ENCODE measurements around the gene C22orf31.

Gene C22orf31

GRCh38 chr22:29061773-29062172 is at the start of gene C22orf31:
Gene C22orf31 (minus strand): TSS chr22:29061831. CDS start chr22:29061792, 39 bp downstream.
- Mint-ChIP-seq H3K27ac (ENCODE audit: low read depth) (no peak within 1 kb of the TSS), H3K27me3 (peaks cover 37% of the 10 kb centered on the region)
- ATAC-seq (replicated peaks; ENCODE audit: extremely low read depth, poor library complexity, severe bottlenecking) = no peak

DNA sequence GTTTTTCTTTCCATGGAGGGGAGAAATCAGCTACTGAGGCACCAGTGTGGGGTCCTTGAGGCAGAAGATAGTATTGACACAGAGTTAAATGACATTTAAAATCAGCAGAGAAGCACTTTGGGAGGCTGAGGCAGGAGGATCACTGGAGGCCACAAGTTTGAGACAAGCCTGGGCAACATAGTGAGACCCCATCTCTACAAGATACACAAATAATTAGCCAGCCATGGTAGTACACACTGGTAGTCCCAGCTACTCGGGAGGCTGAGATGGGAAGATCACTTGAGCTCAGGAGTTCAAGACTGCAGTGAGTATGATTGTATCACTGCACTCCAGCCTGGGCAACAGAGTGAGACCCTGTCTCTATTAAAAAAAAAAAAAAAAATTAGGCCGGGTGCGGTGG is 49.3 kb upstream of the C22orf31 start:
- Mint-ChIP-seq H3K4me1 (no peaks in the 10 kb centered on the region), H3K27ac (ENCODE audit: low read depth) (no peak overlapping the region), H3K4me3 (no peak overlapping the region), H3K36me3 (ENCODE audit: insufficient read depth) (no peaks in the 10 kb centered on the region), H3K9me3 (no peaks in the 10 kb centered on the region), H3K27me3 (peaks cover 55% of the 10 kb centered on the region)
- ATAC-seq (replicated peaks; ENCODE audit: extremely low read depth, poor library complexity, severe bottlenecking) (no peak), DNase-seq (ENCODE audit: low spot score in 2 of 2) (no peak)

More at GRCh38 chr22:29061773-29062172, at the start of gene C22orf31:
- Mint-ChIP-seq H3K4me3 (no peak within 1 kb of the TSS), H3K36me3 (ENCODE audit: insufficient read depth) (peaks cover 1% of the 10 kb centered on the region), H3K4me1 (no peaks in the 10 kb centered on the region), H3K9me3 (no peaks in the 10 kb centered on the region)
- DNase-seq (ENCODE audit: low spot score in 2 of 2) = no peak

DNA sequence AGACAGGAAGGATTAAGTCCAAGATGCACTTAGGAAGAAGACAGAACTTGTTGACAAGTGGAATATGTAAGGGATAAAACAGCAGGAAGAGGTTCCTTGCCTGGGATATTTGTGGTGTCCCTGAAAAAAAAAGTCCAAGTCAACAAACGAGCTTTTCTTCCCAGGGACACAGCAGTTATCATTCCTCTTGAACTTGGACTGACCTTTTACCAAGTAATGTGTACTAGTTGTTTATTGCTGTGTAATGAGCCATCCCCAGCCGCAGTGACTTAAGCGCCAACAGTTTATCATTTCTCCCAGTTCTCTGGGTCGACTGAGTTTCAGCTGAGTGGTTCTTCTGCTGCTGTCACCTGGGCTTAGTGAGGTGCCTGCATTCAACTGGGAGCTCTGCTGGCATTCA is 48.2 kb upstream of the C22orf31 start:
- DNase-seq (ENCODE audit: low spot score in 2 of 2) = no peak
- Mint-ChIP-seq H3K4me1 (no peaks in the 10 kb centered on the region), H3K4me3 (no peak overlapping the region), H3K36me3 (ENCODE audit: insufficient read depth) (no peaks in the 10 kb centered on the region), H3K27me3 (peaks cover 44% of the 10 kb centered on the region), H3K9me3 (no peaks in the 10 kb centered on the region), H3K27ac (ENCODE audit: low read depth) (no peak overlapping the region)
- ATAC-seq (replicated peaks; ENCODE audit: extremely low read depth, poor library complexity, severe bottlenecking) = no peak

- no peak for ATAC-seq (replicated peaks; ENCODE audit: extremely low read depth, poor library complexity, severe bottlenecking)
- no peaks in the 10 kb centered on the region for H3K4me1 Mint-ChIP-seq
- DNase-seq (ENCODE audit: low spot score in 2 of 2) = no peak
- H3K27me3 Mint-ChIP-seq = peaks cover 29% of the 10 kb centered on the region
- H3K4me3 Mint-ChIP-seq = no peak overlapping the region
- no peaks in the 10 kb centered on the region for H3K9me3 Mint-ChIP-seq
- no peak overlapping the region for H3K27ac Mint-ChIP-seq (ENCODE audit: low read depth)
- H3K36me3 Mint-ChIP-seq (ENCODE audit: insufficient read depth) = no peaks in the 10 kb centered on the region
These were observed 46.5 kb upstream of the C22orf31 start for GRCh38 chr22:29108137-29108536.

DNA sequence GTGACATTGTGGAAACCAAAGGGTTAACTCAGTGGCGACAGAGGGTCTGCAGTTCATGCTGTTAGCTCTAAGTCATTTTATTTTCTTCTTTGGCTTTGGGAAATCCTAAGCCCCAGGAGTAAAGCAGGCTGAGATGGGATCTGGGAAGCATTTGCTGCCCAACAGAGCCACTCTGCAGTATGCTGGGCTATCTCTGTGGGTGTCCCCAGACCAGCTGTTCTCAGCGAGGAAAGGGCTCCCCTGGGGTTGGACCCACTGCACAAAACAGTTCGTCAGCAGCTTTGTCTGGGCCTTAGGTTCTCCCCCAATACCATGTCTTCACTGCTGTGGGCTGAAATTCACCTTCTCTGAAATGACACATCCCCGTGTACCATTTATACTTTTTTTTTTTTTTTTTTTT is 45.2 kb upstream of the C22orf31 start:
- no peaks in the 10 kb centered on the region for H3K4me1 Mint-ChIP-seq
- peaks cover 29% of the 10 kb centered on the region for H3K27me3 Mint-ChIP-seq
- H3K27ac Mint-ChIP-seq (ENCODE audit: low read depth) = no peak overlapping the region
- H3K4me3 Mint-ChIP-seq = no peak overlapping the region
- no peaks in the 10 kb centered on the region for H3K36me3 Mint-ChIP-seq (ENCODE audit: insufficient read depth)
- no peak for DNase-seq (ENCODE audit: low spot score in 2 of 2)
- no peaks in the 10 kb centered on the region for H3K9me3 Mint-ChIP-seq
- ATAC-seq (replicated peaks; ENCODE audit: extremely low read depth, poor library complexity, severe bottlenecking) = no peak

- H3K27ac Mint-ChIP-seq (ENCODE audit: low read depth) = no peak overlapping the region
- no peaks in the 10 kb centered on the region for H3K9me3 Mint-ChIP-seq
- ATAC-seq (replicated peaks; ENCODE audit: extremely low read depth, poor library complexity, severe bottlenecking) = no peak
- no peaks in the 10 kb centered on the region for H3K4me1 Mint-ChIP-seq
- H3K27me3 Mint-ChIP-seq = peaks cover 24% of the 10 kb centered on the region
- H3K4me3 Mint-ChIP-seq = no peak overlapping the region
- H3K36me3 Mint-ChIP-seq (ENCODE audit: insufficient read depth) = no peaks in the 10 kb centered on the region
- no peak for DNase-seq (ENCODE audit: low spot score in 2 of 2)
These were observed 43.8 kb upstream of the C22orf31 start for GRCh38 chr22:29105468-29105867.

DNA sequence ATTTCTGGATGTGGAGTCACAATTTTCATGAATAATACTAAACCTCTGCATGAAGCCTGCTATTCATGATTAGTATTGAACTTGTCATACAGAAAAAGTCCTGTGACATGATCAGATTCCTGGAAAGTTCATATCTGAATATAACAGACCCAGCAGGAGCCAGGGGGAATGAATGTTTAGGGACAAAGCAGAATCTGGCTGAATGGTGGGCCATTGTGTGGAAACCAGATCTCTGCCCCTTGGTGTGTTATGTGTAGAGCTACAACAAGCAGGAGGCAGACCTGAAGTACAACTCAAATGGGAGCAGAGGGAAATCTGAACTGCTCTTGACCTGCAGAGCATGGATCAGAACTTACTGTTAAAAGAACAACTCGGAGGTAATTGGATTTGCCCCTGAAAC is 41.5 kb upstream of the C22orf31 start:
- Mint-ChIP-seq H3K4me3 (no peak overlapping the region), H3K27me3 (peaks cover 8% of the 10 kb centered on the region)
- no peak for ATAC-seq (replicated peaks; ENCODE audit: extremely low read depth, poor library complexity, severe bottlenecking)

GRCh38 chr22:29102300-29102699 is 40.7 kb upstream of the C22orf31 start:
- H3K27ac Mint-ChIP-seq (ENCODE audit: low read depth) = no peak overlapping the region
- H3K4me1 Mint-ChIP-seq = no peaks in the 10 kb centered on the region
- no peaks in the 10 kb centered on the region for H3K36me3 Mint-ChIP-seq (ENCODE audit: insufficient read depth)
- peaks cover 8% of the 10 kb centered on the region for H3K27me3 Mint-ChIP-seq
- DNase-seq (ENCODE audit: low spot score in 2 of 2) (no peak), ATAC-seq (replicated peaks; ENCODE audit: extremely low read depth, poor library complexity, severe bottlenecking) (no peak)
- H3K9me3 Mint-ChIP-seq = no peaks in the 10 kb centered on the region
- H3K4me3 Mint-ChIP-seq = no peak overlapping the region

More for the DNA sequence above, 41.5 kb upstream of the C22orf31 start:
- Mint-ChIP-seq H3K36me3 (ENCODE audit: insufficient read depth) (no peaks in the 10 kb centered on the region), H3K4me1 (no peaks in the 10 kb centered on the region), H3K27ac (ENCODE audit: low read depth) (no peak overlapping the region), H3K9me3 (no peaks in the 10 kb centered on the region)
- DNase-seq (ENCODE audit: low spot score in 2 of 2) = no peak

- H3K4me3 Mint-ChIP-seq = no peak overlapping the region
- H3K9me3 Mint-ChIP-seq = no peaks in the 10 kb centered on the region
- ATAC-seq (replicated peaks; ENCODE audit: extremely low read depth, poor library complexity, severe bottlenecking) (no peak), DNase-seq (ENCODE audit: low spot score in 2 of 2) (no peak)
- H3K36me3 Mint-ChIP-seq (ENCODE audit: insufficient read depth) = no peaks in the 10 kb centered on the region
- no peak overlapping the region for H3K27ac Mint-ChIP-seq (ENCODE audit: low read depth)
- H3K4me1 Mint-ChIP-seq = no peaks in the 10 kb centered on the region
- peaks cover 17% of the 10 kb centered on the region for H3K27me3 Mint-ChIP-seq
These were observed 36.7 kb upstream of the C22orf31 start for GRCh38 chr22:29098296-29098695.

DNA sequence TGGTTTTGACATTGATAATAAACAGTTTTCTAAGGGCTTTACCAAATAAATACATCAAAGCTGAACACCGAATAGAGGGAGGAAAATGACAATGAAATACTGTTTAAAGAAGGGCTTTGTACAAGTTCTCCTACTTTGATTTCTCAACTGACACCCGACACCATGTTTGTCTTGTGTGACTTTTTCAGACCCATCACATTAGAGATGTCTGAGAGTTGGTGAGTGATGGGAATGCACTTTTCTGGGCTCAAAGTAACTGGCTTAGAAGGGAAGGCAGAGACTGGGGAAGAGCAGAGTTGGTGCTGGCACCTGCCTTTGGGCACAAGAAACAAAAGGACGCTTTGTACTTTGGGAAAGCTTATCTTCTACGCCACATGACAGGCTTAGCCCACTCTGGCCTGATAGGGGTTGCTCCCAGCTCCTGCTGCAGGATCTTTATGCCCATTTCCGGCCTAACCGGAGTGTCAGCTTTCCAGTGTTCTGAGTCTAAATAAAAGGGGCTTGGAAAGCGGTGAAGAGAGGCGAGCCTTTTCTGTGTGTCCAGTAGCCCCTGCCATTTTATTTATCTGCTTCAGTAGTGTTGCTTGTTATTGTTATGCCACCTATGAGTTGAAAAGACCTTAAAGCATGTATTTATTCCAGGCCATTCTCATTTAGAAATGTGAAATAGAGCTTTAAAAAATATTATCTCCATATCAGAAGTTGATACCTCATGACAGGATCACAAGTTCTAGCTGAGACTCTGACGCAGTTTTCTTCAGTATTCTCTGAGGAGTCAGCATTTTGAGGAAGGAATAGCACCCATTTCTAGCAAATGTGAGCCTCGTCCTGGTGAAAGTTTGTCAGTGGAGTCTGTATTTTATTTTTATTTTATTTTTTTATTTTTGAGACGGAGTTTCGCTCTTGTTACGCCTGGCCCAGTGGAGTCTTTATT is 35.4 kb upstream of the C22orf31 start:
- no peak for DNase-seq (ENCODE audit: low spot score in 2 of 2)
- H3K36me3 Mint-ChIP-seq (ENCODE audit: insufficient read depth) = no peaks in the 10 kb centered on the region
- no peak overlapping the region for H3K27ac Mint-ChIP-seq (ENCODE audit: low read depth)
- no peaks in the 10 kb centered on the region for H3K9me3 Mint-ChIP-seq
- no peak for ATAC-seq (replicated peaks; ENCODE audit: extremely low read depth, poor library complexity, severe bottlenecking)
- H3K4me1 Mint-ChIP-seq = no peaks in the 10 kb centered on the region
- H3K27me3 Mint-ChIP-seq = peaks cover 23% of the 10 kb centered on the region
- no peak overlapping the region for H3K4me3 Mint-ChIP-seq

- H3K4me3 Mint-ChIP-seq = no peak overlapping the region
- no peak for ATAC-seq (replicated peaks; ENCODE audit: extremely low read depth, poor library complexity, severe bottlenecking)
- H3K36me3 Mint-ChIP-seq (ENCODE audit: insufficient read depth) = no peaks in the 10 kb centered on the region
- DNase-seq (ENCODE audit: low spot score in 2 of 2) = no peak
- H3K27ac Mint-ChIP-seq (ENCODE audit: low read depth) = no peak overlapping the region
- no peaks in the 10 kb centered on the region for H3K9me3 Mint-ChIP-seq
- H3K27me3 Mint-ChIP-seq = peaks cover 32% of the 10 kb centered on the region
- no peaks in the 10 kb centered on the region for H3K4me1 Mint-ChIP-seq
These were observed 33.8 kb upstream of the C22orf31 start for GRCh38 chr22:29095459-29095858.

DNA sequence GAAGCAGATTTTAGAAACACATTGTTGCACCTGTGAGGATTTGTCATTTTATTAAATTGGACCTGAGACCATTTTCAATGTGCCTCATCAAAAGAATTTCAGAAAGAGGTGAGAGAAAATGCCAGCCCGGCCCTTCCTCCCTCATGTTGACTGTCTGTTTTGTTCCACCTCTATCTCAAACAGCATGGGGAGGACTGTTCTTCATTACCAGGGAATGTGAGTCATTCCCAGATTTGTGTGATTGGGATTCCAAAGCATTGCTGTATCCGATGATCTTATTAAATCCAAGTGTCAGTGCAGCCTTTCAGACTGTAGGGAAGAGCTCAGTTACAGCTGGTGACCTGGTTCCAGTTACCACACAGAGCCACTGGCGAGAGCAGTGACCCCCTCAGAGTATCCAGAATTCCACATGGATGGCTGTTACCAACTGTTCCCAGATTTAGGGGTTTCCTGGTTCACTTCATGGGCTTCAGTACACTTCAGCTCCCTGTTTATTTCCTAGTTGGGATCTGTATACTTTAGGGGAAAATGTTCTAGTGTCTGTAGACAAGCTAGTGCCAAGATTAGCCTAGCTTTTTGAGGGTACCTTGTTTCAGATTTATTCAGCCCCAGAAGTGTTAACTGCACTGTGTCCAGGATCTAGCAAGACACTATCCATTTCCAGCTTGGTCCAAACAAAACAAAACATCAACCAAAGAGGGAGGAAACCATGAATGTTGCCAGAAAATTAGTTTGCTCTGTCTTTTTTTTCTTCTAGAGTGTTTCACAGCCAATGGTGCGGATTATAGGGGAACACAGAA is 32.1 kb upstream of the C22orf31 start:
- DNase-seq (ENCODE audit: low spot score in 2 of 2) (no peak), ATAC-seq (replicated peaks; ENCODE audit: extremely low read depth, poor library complexity, severe bottlenecking) (no peak)
- H3K4me1 Mint-ChIP-seq = no peaks in the 10 kb centered on the region
- no peaks in the 10 kb centered on the region for H3K36me3 Mint-ChIP-seq (ENCODE audit: insufficient read depth)
- no peak overlapping the region for H3K27ac Mint-ChIP-seq (ENCODE audit: low read depth)
- H3K9me3 Mint-ChIP-seq = no peaks in the 10 kb centered on the region
- H3K27me3 Mint-ChIP-seq = peaks cover 45% of the 10 kb centered on the region
- H3K4me3 Mint-ChIP-seq = no peak overlapping the region

- Mint-ChIP-seq H3K4me1 (no peaks in the 10 kb centered on the region), H3K4me3 (no peak overlapping the region), H3K36me3 (ENCODE audit: insufficient read depth) (no peaks in the 10 kb centered on the region), H3K27ac (ENCODE audit: low read depth) (no peak overlapping the region), H3K27me3 (peaks cover 45% of the 10 kb centered on the region), H3K9me3 (no peaks in the 10 kb centered on the region)
- no peak for DNase-seq (ENCODE audit: low spot score in 2 of 2)
- ATAC-seq (replicated peaks; ENCODE audit: extremely low read depth, poor library complexity, severe bottlenecking) = no peak
These were observed 31.4 kb upstream of the C22orf31 start for GRCh38 chr22:29093030-29093429.

All from central memory CD8-positive, alpha-beta T cell (primary cell).